Hematopoietic multipotent progenitor cell treated with erythropoietin and hydrocortisone succinate and interleukin-3 and kit ligand, for 6 days (in vitro differentiated cells): ENCODE results near the gene MAB21L3.

Experiments used
- DNase-seq: peaks from one replicate; pipeline ENCODE4 v3.0.0-alpha.2; 2015

MAB21L3 gene

GRCh38 chr1:116166655-116167054 is 55.5 kb downstream of the MAB21L3 start:
- no peak for DNase-seq

- DNase-seq: peak; percentile 30
These were observed 56.6 kb downstream of the MAB21L3 start for GRCh38 chr1:116167625-116168276.

DNA sequence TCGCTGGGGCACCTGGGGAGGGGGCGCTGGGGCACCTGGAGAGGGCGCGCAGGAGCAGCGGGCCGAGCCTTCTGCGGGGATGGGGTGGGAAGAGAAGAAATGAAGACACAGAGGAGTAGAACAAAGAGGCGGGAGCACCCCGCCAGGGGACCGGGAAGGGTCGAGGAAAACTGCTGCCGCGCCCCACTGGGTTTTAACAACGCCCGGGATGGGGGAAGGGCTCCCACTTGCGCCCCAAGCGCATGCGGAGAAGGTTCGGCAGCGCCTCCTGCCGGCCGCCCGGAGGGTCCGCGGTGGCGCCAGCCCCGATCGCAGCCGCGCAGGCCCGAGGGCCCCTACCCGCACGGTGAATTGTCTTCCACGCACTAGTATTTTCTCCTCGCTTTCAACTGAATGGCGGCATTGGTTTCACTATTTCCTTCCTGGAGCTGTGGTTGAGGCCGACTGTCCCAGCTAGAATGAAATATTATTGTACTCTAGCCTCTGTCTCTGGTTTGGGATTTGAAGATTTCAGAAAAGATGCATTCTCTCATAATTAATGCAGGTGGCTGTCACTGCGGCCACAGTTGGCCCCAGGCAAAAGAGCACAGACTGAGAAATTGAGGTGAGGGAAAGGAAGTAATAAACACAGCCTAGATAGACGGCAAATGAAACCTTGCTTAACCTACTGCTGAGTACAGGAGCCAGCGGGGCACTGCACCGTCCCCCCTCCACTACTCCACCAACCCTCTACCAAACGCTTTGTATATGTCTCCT is 57.3 kb downstream of the MAB21L3 start:
- peak; percentile 88 for DNase-seq

DNA sequence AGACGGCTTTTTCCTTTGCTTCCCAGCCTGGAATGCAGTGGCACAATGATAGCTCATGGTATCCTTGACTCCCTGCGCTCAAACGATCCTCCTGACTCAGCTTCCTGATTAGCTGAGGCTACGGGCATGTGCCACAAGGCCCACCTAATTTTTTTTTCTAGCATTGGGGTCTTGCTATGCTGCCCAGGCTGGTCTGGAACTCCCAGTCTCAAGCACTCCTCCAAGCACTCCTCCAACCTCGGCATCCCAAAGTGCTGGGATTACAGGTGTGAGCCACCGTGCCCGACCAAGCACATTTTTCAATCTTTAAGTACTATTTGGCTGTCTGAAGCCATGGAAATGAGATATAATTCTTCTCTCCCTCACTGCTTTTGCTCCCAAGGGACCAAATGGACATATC is 58.7 kb downstream of the MAB21L3 start:
- no peak for DNase-seq

- DNase-seq: no peak
These were observed 59.8 kb downstream of the MAB21L3 start for GRCh38 chr1:116170721-116171589.

DNA sequence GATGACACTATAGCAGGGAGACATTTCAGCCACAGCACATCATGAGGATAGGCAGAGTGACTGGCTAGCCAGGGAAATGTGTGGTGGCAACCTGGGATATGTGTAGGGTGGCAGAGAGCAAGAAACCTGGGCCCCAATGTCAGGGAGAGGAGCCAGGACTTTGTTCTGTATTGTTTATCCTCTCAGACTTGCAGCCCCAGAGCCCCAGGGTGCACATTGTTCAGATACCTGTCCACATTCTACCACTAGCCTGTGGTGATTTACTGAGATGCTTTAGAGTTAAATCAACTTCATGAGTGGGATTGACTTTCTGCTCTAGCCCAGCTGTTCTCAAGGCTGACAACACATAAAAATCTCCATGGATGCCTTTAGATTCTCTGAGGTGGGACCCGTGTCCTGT is 61.5 kb downstream of the MAB21L3 start:
- no peak for DNase-seq

GRCh38 chr1:116175611-116176010 is 64.4 kb downstream of the MAB21L3 start:
- no peak for DNase-seq

GRCh38 chr1:116176306-116176789 is 65.1 kb downstream of the MAB21L3 start:
- DNase-seq: no peak

DNA sequence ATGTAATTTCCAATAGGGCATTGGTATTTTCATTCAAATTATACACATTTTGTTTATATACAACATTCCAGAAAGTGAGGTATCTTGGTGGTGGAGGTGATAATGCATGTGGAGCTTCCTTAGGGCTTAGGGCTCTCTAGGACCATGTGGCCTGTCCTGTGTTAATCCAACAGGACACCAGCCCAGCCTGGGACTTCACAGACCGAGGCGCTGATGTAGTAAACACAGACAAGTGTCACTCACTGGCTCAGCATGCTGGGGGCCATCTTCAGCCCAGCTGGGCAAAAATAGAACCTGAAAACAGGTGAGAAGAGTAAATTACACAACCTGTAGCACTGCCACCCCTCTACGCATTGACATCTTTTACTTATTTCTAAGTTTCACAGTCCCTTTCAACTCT is 66.7 kb downstream of the MAB21L3 start:
- no peak for DNase-seq

GRCh38 chr1:116178837-116179236 is 67.6 kb downstream of the MAB21L3 start:
- DNase-seq: no peak

DNA sequence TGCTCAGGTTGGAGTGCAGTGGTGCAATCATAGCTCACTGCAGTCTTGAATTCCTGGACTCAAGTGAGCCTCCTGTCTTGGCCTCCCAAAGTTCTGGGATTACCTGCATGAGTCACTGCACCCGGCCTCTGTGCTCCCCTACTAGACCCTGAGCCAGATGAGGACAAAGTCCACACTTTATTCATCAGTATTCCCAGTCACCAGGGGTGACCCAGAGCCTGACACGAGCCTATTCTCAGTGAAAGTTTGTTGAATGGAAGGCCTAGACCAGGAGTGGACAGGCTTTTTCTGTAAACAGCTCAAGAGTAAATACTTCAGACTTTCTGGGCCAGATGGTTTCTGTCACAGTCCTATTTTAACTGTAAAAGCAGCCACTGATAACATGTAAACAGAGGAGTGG is 68.2 kb downstream of the MAB21L3 start:
- DNase-seq: no peak

GRCh38 chr1:116179964-116180363 is 68.8 kb downstream of the MAB21L3 start:
- no peak for DNase-seq

DNA sequence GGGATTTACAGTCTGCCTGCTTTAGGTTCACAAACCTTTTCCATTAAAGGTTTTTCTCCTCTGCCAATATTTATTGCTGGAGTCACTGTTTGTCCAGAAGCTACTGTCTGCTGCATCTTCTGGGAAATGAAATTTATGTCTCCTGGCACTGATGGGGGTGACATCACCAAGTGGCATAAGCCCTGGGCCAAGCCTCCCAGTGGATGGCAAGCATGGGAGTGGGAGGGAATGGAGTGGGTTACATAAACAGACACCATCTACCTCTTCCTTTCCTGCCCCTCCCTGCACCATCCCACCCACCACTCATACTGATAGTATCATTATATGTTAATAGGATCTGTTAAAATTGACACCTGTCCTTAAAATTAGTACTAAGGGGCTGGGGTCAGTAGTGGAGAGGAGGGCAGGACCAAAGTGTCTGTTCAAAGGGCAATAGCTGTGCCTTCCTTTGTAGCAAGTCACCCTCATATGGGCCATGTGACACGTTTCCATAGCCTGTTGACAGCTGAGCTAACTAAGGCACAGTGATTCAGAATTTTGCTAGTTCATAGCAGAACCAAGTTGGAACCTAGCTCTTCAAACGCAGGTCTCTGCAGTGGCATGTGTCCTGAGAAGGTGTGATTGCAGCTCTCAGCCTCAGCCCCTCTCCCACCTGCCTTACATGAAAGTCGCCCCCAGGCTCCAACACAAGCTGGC is 71.0 kb downstream of the MAB21L3 start:
- no peak for DNase-seq
